ENCODE results near the gene CLIP1. TPM values are rescaled to one million over a fixed set of nuclear protein-coding genes. Genes with fewer than 3 reads are reported as not detected.

The CLIP1 gene
- polyA plus RNA-seq, 1 donor (not counting 4 experiments of a cell fraction or from before 2014, with no cell fraction given), result 54.0 TPM

DNA sequence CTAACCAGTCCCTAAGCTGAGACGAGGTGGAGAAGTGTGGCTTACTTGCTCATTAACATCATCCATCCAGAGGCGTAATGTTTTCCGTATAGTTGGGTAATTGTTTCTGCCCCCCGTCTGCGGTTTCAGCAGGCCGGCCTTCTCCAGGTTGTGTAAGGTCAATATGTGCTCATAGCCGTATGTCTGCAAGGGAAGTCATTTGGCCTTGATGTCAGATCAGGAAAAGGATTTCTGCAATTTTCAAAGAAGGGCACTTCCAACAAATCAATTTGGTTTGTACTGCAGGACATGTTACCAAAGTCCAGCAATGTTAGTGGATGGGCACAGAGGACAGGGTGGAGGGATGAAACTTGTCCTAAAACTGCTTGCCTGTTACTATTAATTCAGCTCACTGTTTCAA, 186.7 kb downstream of the CLIP1 start:
- no peak overlapping the region for H3K4me2 ChIP-seq (ENCODE audit: control insufficient read depth, extremely low read depth, insufficient read depth, low read depth, low read length)
- no peaks in the 10 kb centered on the region for H4K20me1 ChIP-seq (ENCODE audit: control insufficient read depth, extremely low read depth, insufficient read depth, low read length)
- dilution Hi-C loops (cut with MboI; ENCODE audit: extremely low pct_ligation_motif_present, low sequenced_read_pairs), result no loop called here
- TF ChIP-seq, protein P1, sequence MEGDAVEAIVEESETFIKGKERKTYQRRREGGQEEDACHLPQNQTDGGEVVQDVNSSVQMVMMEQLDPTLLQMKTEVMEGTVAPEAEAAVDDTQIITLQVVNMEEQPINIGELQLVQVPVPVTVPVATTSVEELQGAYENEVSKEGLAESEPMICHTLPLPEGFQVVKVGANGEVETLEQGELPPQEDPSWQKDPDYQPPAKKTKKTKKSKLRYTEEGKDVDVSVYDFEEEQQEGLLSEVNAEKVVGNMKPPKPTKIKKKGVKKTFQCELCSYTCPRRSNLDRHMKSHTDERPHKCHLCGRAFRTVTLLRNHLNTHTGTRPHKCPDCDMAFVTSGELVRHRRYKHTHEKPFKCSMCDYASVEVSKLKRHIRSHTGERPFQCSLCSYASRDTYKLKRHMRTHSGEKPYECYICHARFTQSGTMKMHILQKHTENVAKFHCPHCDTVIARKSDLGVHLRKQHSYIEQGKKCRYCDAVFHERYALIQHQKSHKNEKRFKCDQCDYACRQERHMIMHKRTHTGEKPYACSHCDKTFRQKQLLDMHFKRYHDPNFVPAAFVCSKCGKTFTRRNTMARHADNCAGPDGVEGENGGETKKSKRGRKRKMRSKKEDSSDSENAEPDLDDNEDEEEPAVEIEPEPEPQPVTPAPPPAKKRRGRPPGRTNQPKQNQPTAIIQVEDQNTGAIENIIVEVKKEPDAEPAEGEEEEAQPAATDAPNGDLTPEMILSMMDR (optimal IDR thresholded peaks at IDR 0.05 in 1 of 3, IDR thresholded peaks at IDR 0.05 in 1 of 3, conservative IDR thresholded peaks at IDR 0.05 in 1 of 3; ENCODE audit: extremely low read depth in 1 of 3, insufficient read depth in 2 of 3, low read length in 3 of 3), result no peak
- TF ChIP-seq EZH2 (IDR thresholded peaks at IDR 0.05; ENCODE audit: low read length), result no peak
- H3K4me3 ChIP-seq (ENCODE audit: control insufficient read depth in 2 of 3, extremely low read depth in 1 of 3, insufficient read depth in 2 of 3, low read depth in 1 of 3, low read length in 3 of 3), result no peak overlapping the region
- H3K9me1 ChIP-seq (ENCODE audit: control insufficient read depth, extremely low read depth, insufficient read depth, low read length), result no peaks in the 10 kb centered on the region
- H3K36me3 ChIP-seq (ENCODE audit: control insufficient read depth in 2 of 2, extremely low read depth in 1 of 2, insufficient read depth in 2 of 2, low read length in 2 of 2), result peaks cover 6 to 12% of the 10 kb centered on the region in 2 experiments
- H3K79me2 ChIP-seq (ENCODE audit: control insufficient read depth, insufficient read depth, low read length), result no peaks in the 10 kb centered on the region
- H3K27me3 ChIP-seq (ENCODE audit: control insufficient read depth, extremely low read depth, insufficient read depth, low read length), result no peaks in the 10 kb centered on the region
- no peaks in the 10 kb centered on the region for H3K4me1 ChIP-seq (ENCODE audit: control insufficient read depth, extremely low read depth, insufficient read depth, low read length)
- no peaks in the 10 kb centered on the region for H3K9me3 ChIP-seq (ENCODE audit: control insufficient read depth, low read depth, low read length)
- DNase-seq (ENCODE audit: low read depth, low spot score) (no peak), FAIRE-seq (no peak)
- no peak overlapping the region for H3K27ac ChIP-seq (ENCODE audit: control insufficient read depth, insufficient read depth, low read length)
- H3K9ac ChIP-seq (ENCODE audit: control insufficient read depth, extremely low read depth, insufficient read depth, low read length), result no peak overlapping the region
- H2AFZ ChIP-seq (ENCODE audit: control insufficient read depth, low read length), result no peak overlapping the region

DNA sequence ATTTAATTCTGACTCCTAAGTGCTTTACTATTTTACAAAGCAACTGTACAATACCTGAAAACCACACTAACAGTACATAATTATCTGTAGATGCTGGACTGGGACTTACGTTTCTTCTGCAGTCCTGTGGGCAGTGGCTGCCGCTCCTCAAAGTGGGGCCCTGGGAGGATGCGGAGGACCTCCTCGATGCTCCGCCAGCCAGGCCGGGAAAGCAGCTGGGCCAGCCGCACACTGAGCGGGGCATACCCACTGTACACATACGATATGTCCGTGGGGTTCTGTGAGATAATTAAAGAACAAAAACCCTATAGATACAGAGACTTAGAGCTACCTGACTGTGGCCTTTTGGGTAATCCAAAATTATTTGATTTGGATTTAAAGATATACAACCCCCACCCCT, 189.8 kb downstream of the CLIP1 start:
- no peaks in the 10 kb centered on the region for H4K20me1 ChIP-seq (ENCODE audit: control insufficient read depth, extremely low read depth, insufficient read depth, low read length)
- no peak overlapping the region for H3K27ac ChIP-seq (ENCODE audit: control insufficient read depth, insufficient read depth, low read length)
- no peak overlapping the region for H3K9ac ChIP-seq (ENCODE audit: control insufficient read depth, extremely low read depth, insufficient read depth, low read length)
- no peaks in the 10 kb centered on the region for H3K9me3 ChIP-seq (ENCODE audit: control insufficient read depth, low read depth, low read length)
- H3K4me2 ChIP-seq (ENCODE audit: control insufficient read depth, extremely low read depth, insufficient read depth, low read depth, low read length), result no peak overlapping the region
- FAIRE-seq (no peak), DNase-seq (ENCODE audit: low read depth, low spot score) (no peak)
- H2AFZ ChIP-seq (ENCODE audit: control insufficient read depth, low read length), result no peak overlapping the region
- no peaks in the 10 kb centered on the region for H3K4me1 ChIP-seq (ENCODE audit: control insufficient read depth, extremely low read depth, insufficient read depth, low read length)
- H3K36me3 ChIP-seq (ENCODE audit: control insufficient read depth in 2 of 2, extremely low read depth in 1 of 2, insufficient read depth in 2 of 2, low read length in 2 of 2), result peaks cover 6 to 13% of the 10 kb centered on the region in 2 experiments
- no peaks in the 10 kb centered on the region for H3K27me3 ChIP-seq (ENCODE audit: control insufficient read depth, extremely low read depth, insufficient read depth, low read length)
- TF ChIP-seq EZH2 (IDR thresholded peaks at IDR 0.05; ENCODE audit: low read length), result no peak
- TF ChIP-seq, protein P1 (optimal IDR thresholded peaks at IDR 0.05 in 1 of 3, IDR thresholded peaks at IDR 0.05 in 1 of 3, conservative IDR thresholded peaks at IDR 0.05 in 1 of 3; ENCODE audit: extremely low read depth in 1 of 3, insufficient read depth in 2 of 3, low read length in 3 of 3), result no peak
- H3K79me2 ChIP-seq (ENCODE audit: control insufficient read depth, insufficient read depth, low read length), result no peaks in the 10 kb centered on the region
- H3K4me3 ChIP-seq (ENCODE audit: control insufficient read depth in 2 of 3, extremely low read depth in 1 of 3, insufficient read depth in 2 of 3, low read depth in 1 of 3, low read length in 3 of 3), result no peak overlapping the region
- no peaks in the 10 kb centered on the region for H3K9me1 ChIP-seq (ENCODE audit: control insufficient read depth, extremely low read depth, insufficient read depth, low read length)
- dilution Hi-C loops (cut with MboI; ENCODE audit: extremely low pct_ligation_motif_present, low sequenced_read_pairs), result no loop called here
